Hepatocyte (in vitro differentiated cells): ENCODE results near the gene CACNG7.

Source experiments
- CTCF ChIP-seq: fragments of 200-600 bp; sonication (generic); IDR thresholded peaks from 2 replicates; pipeline ENCODE4 v1.5.1; 2016; ENCODE audit warnings: antibody characterized with exemption, mild to moderate bottlenecking; ENCODE audit not compliant: poor library complexity
- EZH2 ChIP-seq: fragments of 200-600 bp; sonication (generic); IDR thresholded peaks from 2 replicates; pipeline ENCODE4 v1.6.1; 2016; ENCODE audit warnings: antibody characterized with exemption, mild to moderate bottlenecking, borderline replicate concordance
- EZH2phosphoT487 ChIP-seq: fragments of 200-600 bp; sonication (generic); IDR thresholded peaks from one replicate; pipeline ENCODE4 v1.6.1; 2018; ENCODE audit warnings: antibody characterized with exemption, mild to moderate bottlenecking, low read depth, moderate library complexity; ENCODE audit not compliant: unreplicated experiment, severe bottlenecking

DNA sequence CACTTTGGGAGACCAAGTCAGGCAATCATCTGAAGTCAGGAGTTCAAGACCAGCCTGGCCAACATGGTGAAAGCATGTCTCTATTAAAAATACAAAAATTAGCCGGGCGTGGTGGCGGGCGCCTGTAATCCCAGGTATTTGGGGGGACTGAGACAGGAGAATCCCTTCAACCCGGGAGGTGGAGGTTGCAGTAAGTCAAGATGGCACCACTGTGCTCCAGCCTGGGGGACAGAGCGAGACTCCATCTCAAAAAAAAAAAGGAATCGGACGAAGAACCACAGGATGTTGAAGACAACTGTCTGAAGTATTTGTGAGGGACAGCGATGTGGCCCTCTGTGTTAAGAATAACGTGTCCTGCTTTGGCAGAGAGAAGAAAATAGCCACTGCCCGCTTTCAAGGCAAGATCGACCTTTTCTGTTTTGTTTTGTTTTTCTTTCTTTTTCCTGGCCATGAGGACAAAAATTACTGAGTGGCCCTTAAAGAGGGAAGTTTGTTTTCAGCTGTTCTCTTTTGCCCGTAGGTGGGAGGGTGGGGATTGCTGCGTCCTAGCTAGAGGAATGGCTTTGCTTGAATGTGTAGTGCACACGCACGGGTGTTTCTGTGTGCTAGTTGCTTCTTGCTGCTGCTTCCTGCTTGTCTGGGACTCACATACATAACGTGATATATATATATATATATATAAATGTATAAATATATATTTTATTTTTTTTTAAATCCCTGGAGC, 33.3 kb upstream of the CACNG7 start:
- TF ChIP-seq CTCF (no peak), EZH2 (no peak), EZH2phosphoT487 (no peak)
